Astrocyte (in vitro differentiated cells and primary cell): ENCODE measurements around the gene ME1.

Experiments
- EZH2 ChIP-seq: IDR thresholded peaks from 2 replicates; pipeline ENCODE4 v1.6.1; 2012; ENCODE audit warnings: mild to moderate bottlenecking, low read length, inconsistent platforms; ENCODE audit not compliant: insufficient read depth
- TF ChIP-seq, protein P1 (sequence below): IDR thresholded peaks from 2 replicates; pipeline ENCODE4 v1.5.1; 2011; ENCODE audit warnings: low read depth, mild to moderate bottlenecking, inconsistent platforms, low read length, moderate library complexity; ENCODE audit not compliant: insufficient read depth

GRCh38 chr6:83314693-83315092 lies 116.2 kb downstream of the ME1 start:
- TF ChIP-seq, protein P1, sequence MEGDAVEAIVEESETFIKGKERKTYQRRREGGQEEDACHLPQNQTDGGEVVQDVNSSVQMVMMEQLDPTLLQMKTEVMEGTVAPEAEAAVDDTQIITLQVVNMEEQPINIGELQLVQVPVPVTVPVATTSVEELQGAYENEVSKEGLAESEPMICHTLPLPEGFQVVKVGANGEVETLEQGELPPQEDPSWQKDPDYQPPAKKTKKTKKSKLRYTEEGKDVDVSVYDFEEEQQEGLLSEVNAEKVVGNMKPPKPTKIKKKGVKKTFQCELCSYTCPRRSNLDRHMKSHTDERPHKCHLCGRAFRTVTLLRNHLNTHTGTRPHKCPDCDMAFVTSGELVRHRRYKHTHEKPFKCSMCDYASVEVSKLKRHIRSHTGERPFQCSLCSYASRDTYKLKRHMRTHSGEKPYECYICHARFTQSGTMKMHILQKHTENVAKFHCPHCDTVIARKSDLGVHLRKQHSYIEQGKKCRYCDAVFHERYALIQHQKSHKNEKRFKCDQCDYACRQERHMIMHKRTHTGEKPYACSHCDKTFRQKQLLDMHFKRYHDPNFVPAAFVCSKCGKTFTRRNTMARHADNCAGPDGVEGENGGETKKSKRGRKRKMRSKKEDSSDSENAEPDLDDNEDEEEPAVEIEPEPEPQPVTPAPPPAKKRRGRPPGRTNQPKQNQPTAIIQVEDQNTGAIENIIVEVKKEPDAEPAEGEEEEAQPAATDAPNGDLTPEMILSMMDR = no peak
- TF ChIP-seq EZH2 = no peak
